HT1080 (cell line): ENCODE results near the gene STX10. TPM values are rescaled to one million over a fixed set of nuclear protein-coding genes. Genes with fewer than 3 reads are reported as not detected.

Experiments used
- DNase-seq: peaks from one replicate; pipeline ENCODE4 v3.0.0-alpha.2; 2015; ENCODE audit warnings: low read depth
- total RNA-seq: library from RNA; depleted of rRNA; stranded (reverse); fragments of >200 nt; shearing (Covaris generic); gene quantifications from 2 replicates; pipeline ENCODE4 v1.2.3, GENCODE V29; 2014

The STX10 gene
- total RNA-seq, 1 experiment from 2014 or later: 109 TPM

- DNase-seq: no peak
These were observed 28.5 kb downstream of the STX10 start for GRCh38 chr19:13121551-13122274.

GRCh38 chr19:13120817-13121216 is 29.4 kb downstream of the STX10 start:
- DNase-seq: peak; percentile 36

GRCh38 chr19:13120031-13120430 is 30.1 kb downstream of the STX10 start:
- DNase-seq: no peak

GRCh38 chr19:13119627-13120026 is 30.5 kb downstream of the STX10 start:
- no peak for DNase-seq

- no peak for DNase-seq
These were observed 31.6 kb downstream of the STX10 start for GRCh38 chr19:13118424-13119193.

- peak; percentile 84 for DNase-seq
These were observed 32.3 kb downstream of the STX10 start, which contains the start of gene NACC1 for GRCh38 chr19:13117772-13118423. Gene NACC1 (plus strand): TSS chr19:13118264. CDS start chr19:13135208, 16,944 bp downstream.

- DNase-seq: no peak
These were observed 32.9 kb downstream of the STX10 start for GRCh38 chr19:13117176-13117771.

GRCh38 chr19:13116282-13117175 is 33.6 kb downstream of the STX10 start, which contains the start of gene TRMT1:
Gene TRMT1 (minus strand): TSS chr19:13116740. CDS start chr19:13116399, 341 bp downstream.
- DNase-seq: peak; percentile 94

GRCh38 chr19:13115936-13116281 is 34.3 kb downstream of the STX10 start:
- no peak for DNase-seq

GRCh38 chr19:13112555-13112954 is 37.6 kb downstream of the STX10 start:
- DNase-seq: no peak

- no peak for DNase-seq
These were observed 40.0 kb downstream of the STX10 start for GRCh38 chr19:13110099-13110610.

- no peak for DNase-seq
These were observed 40.6 kb downstream of the STX10 start for GRCh38 chr19:13109361-13110098.

GRCh38 chr19:13104848-13105711 is 45.1 kb downstream of the STX10 start:
- DNase-seq: no peak

GRCh38 chr19:13104360-13104847 is 45.8 kb downstream of the STX10 start:
- no peak for DNase-seq

- no peak for DNase-seq
These were observed 46.4 kb downstream of the STX10 start for GRCh38 chr19:13103581-13104359.

GRCh38 chr19:13102666-13103580 is 47.3 kb downstream of the STX10 start, which contains the start of gene LYL1:
Gene LYL1 (minus strand): TSS chr19:13102858. CDS start chr19:13101171, 1,687 bp downstream.
- DNase-seq: no peak

- DNase-seq: no peak
These were observed 47.8 kb downstream of the STX10 start for GRCh38 chr19:13102416-13102665.
